NOMO-1 treated with DMSO at 0.1 percent for 48 hours (cell line): ENCODE results near the gene TSSK2.
"Not testable (repeated sequence)": the region's sequence is repeated elsewhere in the genome, so short reads cannot be mapped to it uniquely, and the experiment has no call there.

Source experiments
- DNase-seq: peaks from one replicate; lab custom pipeline; 2025; ENCODE audit not compliant: unreplicated experiment; lab: John Stamatoyannopoulos, UW

Gene TSSK2

GRCh38 chr22:19130959-19131684 lies at the start of gene TSSK2:
Gene TSSK2, plus strand, starts transcription at chr22:19131308. Its CDS starts 92 bp downstream, at chr22:19131400.
- DNase-seq, result no peak

GRCh38 chr22:19081351-19081750 lies 49.8 kb upstream of the TSSK2 start:
- no peak for DNase-seq

- no peak for DNase-seq
These were observed 49.0 kb upstream of the TSSK2 start for GRCh38 chr22:19082101-19082500.

- no peak for DNase-seq
These were observed 48.3 kb upstream of the TSSK2 start for GRCh38 chr22:19082793-19083192.

- DNase-seq, result not testable (repeated sequence)
These were observed 47.0 kb upstream of the TSSK2 start for GRCh38 chr22:19084126-19084525.

- not testable (repeated sequence) for DNase-seq
These were observed 46.5 kb upstream of the TSSK2 start for GRCh38 chr22:19084586-19084985.

GRCh38 chr22:19085233-19085718 lies 45.8 kb upstream of the TSSK2 start:
- peak; percentile 48 for DNase-seq

- DNase-seq, result no peak
These were observed 44.7 kb upstream of the TSSK2 start for GRCh38 chr22:19086417-19086816.

- no peak for DNase-seq
These were observed 44.2 kb upstream of the TSSK2 start for GRCh38 chr22:19086896-19087295.

- no peak for DNase-seq
These were observed 42.1 kb upstream of the TSSK2 start for GRCh38 chr22:19088866-19089595.

GRCh38 chr22:19090183-19090582 lies 40.9 kb upstream of the TSSK2 start:
- DNase-seq, result no peak

- DNase-seq, result no peak
These were observed 40.5 kb upstream of the TSSK2 start for GRCh38 chr22:19090586-19091127.

GRCh38 chr22:19092725-19093124 lies 38.4 kb upstream of the TSSK2 start:
- no peak for DNase-seq

- DNase-seq, result no peak
These were observed 36.6 kb upstream of the TSSK2 start for GRCh38 chr22:19094393-19094997.

GRCh38 chr22:19096555-19096954 lies 34.6 kb upstream of the TSSK2 start:
- no peak for DNase-seq

- DNase-seq, result no peak
These were observed 33.6 kb upstream of the TSSK2 start for GRCh38 chr22:19097518-19097917.

GRCh38 chr22:19098157-19098556 lies 33.0 kb upstream of the TSSK2 start:
- no peak for DNase-seq

- no peak for DNase-seq
These were observed 27.0 kb upstream of the TSSK2 start for GRCh38 chr22:19103880-19104821.

GRCh38 chr22:19105456-19105855 lies 25.7 kb upstream of the TSSK2 start:
- DNase-seq, result no peak
